ENCODE measurements around the gene IQCK.
A peak's percentile ranks its signal among the peaks of the same experiment; 100 is the strongest.

Gene IQCK

DNA sequence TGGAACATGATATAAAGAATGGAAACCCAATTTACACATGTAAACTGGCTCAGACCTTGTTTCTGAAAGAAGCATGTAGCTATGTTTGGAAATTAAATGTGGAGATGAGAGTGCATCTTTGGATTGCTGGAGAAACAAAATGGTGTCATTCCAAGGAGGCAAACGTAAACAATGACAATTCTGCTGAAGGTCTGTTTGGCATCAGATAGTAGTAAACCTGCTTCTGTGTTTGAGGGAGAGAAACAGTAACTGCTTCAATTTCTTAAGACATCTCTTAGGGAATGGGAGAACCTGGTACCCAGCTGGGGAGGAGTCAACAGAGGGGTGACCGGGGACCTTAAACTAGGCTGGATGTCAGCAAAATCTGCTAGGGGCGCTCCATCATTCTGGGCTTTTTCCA, 143.1 kb downstream of the IQCK start:
- Histone ChIP-seq H3K9me3 (no peaks in the 10 kb centered on the region), H3K4me1 (no peaks in the 10 kb centered on the region), H3K9ac (no peak overlapping the region), H3K27me3 (no peaks in the 10 kb centered on the region), H3K36me3 (no peaks in the 10 kb centered on the region), H4K20me1 (no peaks in the 10 kb centered on the region), H3K4me3 (no peak overlapping the region), H3K4me2 (no peak overlapping the region), H3K27ac (no peak overlapping the region)
- TF ChIP-seq Cebpa-rat (IDR thresholded peaks at IDR 0.05) = no peak

DNA sequence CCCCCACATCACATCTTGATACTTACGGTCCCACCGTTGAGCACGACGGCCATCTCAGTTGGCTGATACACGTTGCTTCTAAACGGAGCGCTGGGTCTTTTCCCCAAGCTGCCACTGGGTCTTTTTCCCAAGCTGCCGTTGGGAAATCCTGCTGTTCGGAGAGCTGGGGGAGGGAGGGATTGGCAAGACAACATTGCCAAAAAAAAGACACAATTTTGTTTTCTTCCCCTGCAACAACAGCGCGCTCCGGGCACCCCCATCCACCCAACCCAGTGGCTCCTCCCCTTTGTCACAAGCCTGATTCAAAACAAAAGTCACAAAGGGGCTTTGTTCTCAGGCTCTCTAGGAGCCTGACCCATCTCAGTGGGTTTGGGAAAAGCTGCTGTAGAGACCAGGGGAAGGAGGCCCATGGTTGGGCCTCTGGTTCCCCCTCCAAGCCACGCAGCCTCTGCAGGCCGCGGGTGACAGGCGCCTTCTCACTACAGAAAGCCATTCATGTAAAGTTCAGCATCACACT, 143.8 kb downstream of the IQCK start:
- Histone ChIP-seq H3K4me1 (peaks cover 2% of the 10 kb centered on the region; the same call in 1 of the 2 replicates), H3K27me3 (no peaks in the 10 kb centered on the region), H3K9ac (no peak overlapping the region), H3K9me3 (no peaks in the 10 kb centered on the region), H4K20me1 (no peaks in the 10 kb centered on the region), H3K36me3 (no peaks in the 10 kb centered on the region), H3K27ac (no peak overlapping the region), H3K4me3 (no peak overlapping the region), H3K4me2 (no peak overlapping the region)
- no peak for TF ChIP-seq Cebpa-rat (IDR thresholded peaks at IDR 0.05)

DNA sequence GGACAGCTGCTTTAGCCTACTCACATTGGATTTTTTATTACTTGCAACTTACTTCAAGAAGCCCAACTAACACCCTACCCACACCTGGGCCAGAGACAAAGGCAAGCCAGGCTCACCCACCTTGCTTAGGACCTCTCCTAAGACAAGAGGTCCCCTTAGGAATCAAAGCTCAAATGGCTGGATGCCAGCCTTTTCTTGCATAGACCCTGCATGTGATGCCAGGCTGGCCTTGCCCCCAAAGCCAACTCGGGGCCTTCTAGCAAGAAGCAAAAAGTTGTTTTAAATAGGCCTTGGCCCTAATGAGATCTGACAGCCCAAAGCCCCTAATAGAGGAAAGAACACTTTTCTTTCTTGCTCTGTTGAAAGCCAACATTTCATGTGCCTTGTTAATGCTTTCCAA, 145.9 kb downstream of the IQCK start:
- no peaks in the 10 kb centered on the region for H3K27me3 ChIP-seq
- peaks cover 5% of the 10 kb centered on the region; the same call in 1 of the 2 replicates for H3K4me1 ChIP-seq
- H3K36me3 ChIP-seq = no peaks in the 10 kb centered on the region
- H4K20me1 ChIP-seq = no peaks in the 10 kb centered on the region
- H3K4me3 ChIP-seq = no peak overlapping the region
- H3K27ac ChIP-seq = no peak overlapping the region
- TF ChIP-seq Cebpa-rat (IDR thresholded peaks at IDR 0.05) = no peak
- no peak overlapping the region for H3K4me2 ChIP-seq
- no peak overlapping the region for H3K9ac ChIP-seq
- no peaks in the 10 kb centered on the region for H3K9me3 ChIP-seq

- Histone ChIP-seq H3K9ac (no peak overlapping the region), H4K20me1 (no peaks in the 10 kb centered on the region), H3K27me3 (no peaks in the 10 kb centered on the region), H3K27ac (no peak overlapping the region), H3K36me3 (no peaks in the 10 kb centered on the region), H3K4me2 (no peak overlapping the region), H3K9me3 (no peaks in the 10 kb centered on the region), H3K4me1 (peaks cover 5% of the 10 kb centered on the region; the same call in 1 of the 2 replicates), H3K4me3 (no peak overlapping the region)
- TF ChIP-seq Cebpa-rat (IDR thresholded peaks at IDR 0.05) = no peak
Observed at GRCh38 chr16:19864566-19864965, 146.5 kb downstream of the IQCK start.

- Histone ChIP-seq H4K20me1 (no peaks in the 10 kb centered on the region), H3K4me2 (no peak overlapping the region), H3K36me3 (no peaks in the 10 kb centered on the region), H3K27me3 (no peaks in the 10 kb centered on the region), H3K4me1 (peaks cover 5% of the 10 kb centered on the region; the same call in 1 of the 2 replicates), H3K27ac (no peak overlapping the region), H3K9me3 (no peaks in the 10 kb centered on the region), H3K9ac (no peak overlapping the region), H3K4me3 (no peak overlapping the region)
- no peak for TF ChIP-seq Cebpa-rat (IDR thresholded peaks at IDR 0.05)
Observed at GRCh38 chr16:19868421-19868820, 150.3 kb downstream of the IQCK start.

GRCh38 chr16:19871721-19872120, 153.7 kb downstream of the IQCK start:
- no peak overlapping the region for H3K4me2 ChIP-seq
- H3K9ac ChIP-seq = no peak overlapping the region
- no peaks in the 10 kb centered on the region for H3K27me3 ChIP-seq
- no peak overlapping the region for H3K27ac ChIP-seq
- no peak overlapping the region for H3K4me3 ChIP-seq
- H3K36me3 ChIP-seq = no peaks in the 10 kb centered on the region
- H3K4me1 ChIP-seq = peaks cover 22% of the 10 kb centered on the region
- no peaks in the 10 kb centered on the region for H4K20me1 ChIP-seq
- H3K9me3 ChIP-seq = no peaks in the 10 kb centered on the region
- no peak for TF ChIP-seq Cebpa-rat (IDR thresholded peaks at IDR 0.05)

DNA sequence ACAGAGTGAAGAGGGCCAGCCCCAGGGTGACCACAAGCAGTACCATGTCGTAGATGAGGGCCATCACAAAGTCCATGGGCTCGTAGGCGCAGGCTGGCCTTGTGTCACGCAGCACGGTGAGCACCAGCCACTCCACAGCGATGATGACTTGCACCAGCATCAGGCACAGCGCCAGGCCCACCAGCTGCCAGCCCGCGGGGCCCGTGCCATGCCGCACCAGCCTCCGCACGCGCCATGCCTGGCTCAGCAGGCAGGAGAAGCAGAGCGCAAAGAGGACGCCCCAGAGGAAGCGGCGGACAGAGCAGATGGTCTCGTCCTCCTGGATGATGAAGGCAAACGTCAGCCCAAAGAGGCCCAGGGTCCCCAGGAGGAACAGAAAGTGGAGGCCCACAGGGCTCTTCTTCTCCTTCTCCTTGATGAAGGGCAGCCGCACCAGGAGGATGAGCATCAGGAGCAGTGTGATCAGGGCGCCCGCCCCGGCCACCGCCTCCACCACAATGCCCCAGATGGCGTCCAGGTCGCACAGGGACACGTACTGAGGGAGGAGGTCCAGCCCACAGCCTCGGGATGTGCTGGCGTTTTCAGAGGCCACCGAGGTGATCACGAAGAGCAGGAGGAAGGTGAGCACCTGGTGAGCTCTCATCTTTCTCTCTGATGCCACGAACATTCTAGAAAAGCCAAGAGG, 154.2 kb downstream of the IQCK start:
- H3K9ac ChIP-seq = no peak overlapping the region
- no peaks in the 10 kb centered on the region for H3K9me3 ChIP-seq
- H3K4me2 ChIP-seq = no peak overlapping the region
- TF ChIP-seq Cebpa-rat (IDR thresholded peaks at IDR 0.05) = no peak
- peaks cover 17% of the 10 kb centered on the region for H3K4me1 ChIP-seq
- no peaks in the 10 kb centered on the region for H3K27me3 ChIP-seq
- no peak overlapping the region for H3K4me3 ChIP-seq
- H3K36me3 ChIP-seq = no peaks in the 10 kb centered on the region
- H3K27ac ChIP-seq = no peak overlapping the region
- H4K20me1 ChIP-seq = no peaks in the 10 kb centered on the region

DNA sequence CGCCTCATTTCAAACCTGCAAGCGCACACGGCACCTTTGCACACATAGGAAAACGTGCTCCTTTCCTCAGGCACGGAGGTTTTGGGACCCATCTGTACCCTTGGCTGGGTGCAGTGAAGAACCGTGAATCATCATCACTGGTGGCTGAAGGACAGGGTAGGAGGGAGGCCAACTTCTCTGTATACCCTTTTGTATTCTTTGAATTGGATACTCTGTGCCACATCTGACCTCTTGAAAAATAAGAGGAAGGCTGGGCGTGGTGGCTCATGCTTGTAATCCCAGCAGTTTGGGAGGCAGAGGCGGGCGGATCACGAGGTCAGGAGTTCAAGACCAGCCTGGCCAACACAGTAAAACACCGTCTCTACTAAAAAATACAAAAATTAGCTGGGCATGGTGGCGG, 154.9 kb downstream of the IQCK start:
- H3K27me3 ChIP-seq = no peaks in the 10 kb centered on the region
- H3K4me2 ChIP-seq = no peak overlapping the region
- H3K4me3 ChIP-seq = no peak overlapping the region
- peaks cover 17% of the 10 kb centered on the region for H3K4me1 ChIP-seq
- no peak for TF ChIP-seq Cebpa-rat (IDR thresholded peaks at IDR 0.05)
- no peaks in the 10 kb centered on the region for H3K9me3 ChIP-seq
- no peaks in the 10 kb centered on the region for H4K20me1 ChIP-seq
- no peak overlapping the region for H3K9ac ChIP-seq
- no peak overlapping the region for H3K27ac ChIP-seq
- no peaks in the 10 kb centered on the region for H3K36me3 ChIP-seq

GRCh38 chr16:19874026-19874425, 156.0 kb downstream of the IQCK start:
- TF ChIP-seq Cebpa-rat (IDR thresholded peaks at IDR 0.05) = no peak
- Histone ChIP-seq H3K4me2 (peak overlapping the region; percentile 72), H3K27me3 (no peaks in the 10 kb centered on the region), H3K27ac (no peak overlapping the region), H3K4me1 (peaks cover 17% of the 10 kb centered on the region), H3K9me3 (no peaks in the 10 kb centered on the region), H3K36me3 (no peaks in the 10 kb centered on the region), H3K9ac (no peak overlapping the region), H3K4me3 (no peak overlapping the region), H4K20me1 (no peaks in the 10 kb centered on the region)

DNA sequence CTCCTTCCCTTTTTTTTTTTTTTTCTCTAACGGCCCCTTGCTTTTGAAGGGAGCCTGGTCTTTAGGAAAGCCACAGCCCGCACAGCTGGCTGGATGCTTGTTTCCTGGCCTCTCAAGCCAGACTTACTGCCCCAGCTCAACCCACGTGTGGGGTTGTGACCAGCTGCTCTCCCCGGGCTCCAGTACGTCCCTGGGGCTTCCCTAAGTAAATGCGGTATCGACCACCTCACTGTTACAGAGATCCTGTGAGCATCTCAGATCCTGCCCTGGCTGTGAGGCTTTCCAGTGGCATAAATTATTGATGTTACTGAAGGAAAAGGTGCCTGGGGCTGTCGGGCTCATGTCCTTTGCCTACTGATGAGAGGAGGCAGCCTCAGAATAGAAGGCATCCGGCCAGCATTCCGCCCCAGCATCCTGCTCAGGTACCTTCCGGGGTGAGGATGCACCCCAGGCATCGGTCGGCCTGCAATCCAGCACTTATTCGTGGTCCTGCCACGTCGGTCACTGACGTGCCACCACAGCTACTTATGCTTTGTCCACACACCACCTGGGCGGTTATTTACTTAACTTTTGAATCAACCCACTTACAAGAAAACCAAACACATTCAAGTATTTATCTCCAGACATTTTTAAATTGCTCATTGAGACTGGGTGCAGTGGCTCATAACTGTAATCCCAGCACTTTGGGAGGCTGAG, 156.9 kb downstream of the IQCK start:
- Histone ChIP-seq H4K20me1 (no peaks in the 10 kb centered on the region), H3K9ac (no peak overlapping the region), H3K4me1 (peaks cover 17% of the 10 kb centered on the region), H3K4me2 (peak overlapping the region; percentile 72), H3K27me3 (no peaks in the 10 kb centered on the region), H3K27ac (no peak overlapping the region), H3K36me3 (no peaks in the 10 kb centered on the region), H3K9me3 (no peaks in the 10 kb centered on the region), H3K4me3 (no peak overlapping the region)
- no peak for TF ChIP-seq Cebpa-rat (IDR thresholded peaks at IDR 0.05)

Data from BLaER1 (cell line).